ENCODE results near the gene PCDHGA2. TPM values are rescaled to one million over a fixed set of nuclear protein-coding genes. Genes with fewer than 3 reads are reported as not detected.

PCDHGA2 gene
- total RNA-seq, 1 donor from 2014 or later = 15.8 TPM

Other genes with a start within 250 kb of the PCDHGA2 start
- 8.3 TPM for gene PCDHB2, start 244.1 kb upstream of the PCDHGA2 start, total RNA-seq
- 10.6 TPM for gene PCDHB3, start 238.3 kb upstream of the PCDHGA2 start, total RNA-seq
- gene PCDHB4, start 216.9 kb upstream of the PCDHGA2 start, total RNA-seq = 4.5 TPM
- gene PCDHB5, start 203.6 kb upstream of the PCDHGA2 start, total RNA-seq = 8.4 TPM
- 2.0 TPM for gene PCDHB6, start 188.7 kb upstream of the PCDHGA2 start, total RNA-seq
- 7.9 TPM for gene PCDHB7, start 166.1 kb upstream of the PCDHGA2 start, total RNA-seq
- gene PCDHB8, start 161.0 kb upstream of the PCDHGA2 start, total RNA-seq = 3.4 TPM
- gene PCDHB16, start 156.4 kb upstream of the PCDHGA2 start, total RNA-seq = 9.2 TPM
- 5.9 TPM for gene PCDHB9, start 151.6 kb upstream of the PCDHGA2 start, total RNA-seq
- 12.9 TPM for gene PCDHB10, start 146.4 kb upstream of the PCDHGA2 start, total RNA-seq
- 9.5 TPM for gene PCDHB11, start 139.1 kb upstream of the PCDHGA2 start, total RNA-seq
- gene PCDHB12, start 130.0 kb upstream of the PCDHGA2 start, total RNA-seq = 15.0 TPM
- gene PCDHB13, start 124.8 kb upstream of the PCDHGA2 start, total RNA-seq = 11.2 TPM
- gene PCDHB14, start 115.4 kb upstream of the PCDHGA2 start, total RNA-seq = 13.5 TPM
- 14.5 TPM for gene PCDHB15, start 93.4 kb upstream of the PCDHGA2 start, total RNA-seq
- gene SLC25A2, start 34.7 kb upstream of the PCDHGA2 start, total RNA-seq = not detected
- 133 TPM for gene TAF7, start 18.0 kb upstream of the PCDHGA2 start, total RNA-seq
- 1.8 TPM for gene PCDHGA1, start 8.2 kb upstream of the PCDHGA2 start, total RNA-seq
- gene PCDHGA3, start 5.1 kb downstream of the PCDHGA2 start, total RNA-seq = 7.5 TPM
- gene PCDHGB1, start 11.3 kb downstream of the PCDHGA2 start, total RNA-seq = 10.9 TPM
- gene PCDHGA4, start 16.3 kb downstream of the PCDHGA2 start, total RNA-seq = 11.1 TPM
- gene PCDHGB2, start 21.2 kb downstream of the PCDHGA2 start, total RNA-seq = 14.6 TPM
- 10.6 TPM for gene PCDHGA5, start 25.4 kb downstream of the PCDHGA2 start, total RNA-seq
- 14.2 TPM for gene PCDHGB3, start 31.5 kb downstream of the PCDHGA2 start, total RNA-seq
- 13.2 TPM for gene PCDHGA6, start 35.1 kb downstream of the PCDHGA2 start, total RNA-seq
- gene PCDHGA7, start 44.0 kb downstream of the PCDHGA2 start, total RNA-seq = 11.2 TPM
- 20.7 TPM for gene PCDHGB4, start 48.9 kb downstream of the PCDHGA2 start, total RNA-seq
- 10.1 TPM for gene PCDHGA8, start 53.9 kb downstream of the PCDHGA2 start, total RNA-seq
- 23.4 TPM for gene PCDHGB5, start 59.2 kb downstream of the PCDHGA2 start, total RNA-seq
- gene PCDHGA9, start 64.0 kb downstream of the PCDHGA2 start, total RNA-seq = 21.7 TPM
- 15.1 TPM for gene PCDHGB6, start 69.3 kb downstream of the PCDHGA2 start, total RNA-seq
- gene PCDHGA10, start 74.2 kb downstream of the PCDHGA2 start, total RNA-seq = 15.6 TPM
- gene PCDHGB7, start 78.9 kb downstream of the PCDHGA2 start, total RNA-seq = 26.6 TPM
- 19.0 TPM for gene PCDHGA11, start 82.3 kb downstream of the PCDHGA2 start, total RNA-seq
- 12.6 TPM for gene PCDHGA12, start 91.7 kb downstream of the PCDHGA2 start, total RNA-seq
- 79.3 TPM for gene PCDHGC3, start 137.2 kb downstream of the PCDHGA2 start, total RNA-seq
- gene PCDHGC4, start 146.3 kb downstream of the PCDHGA2 start, total RNA-seq = 25.1 TPM
- 6.6 TPM for gene PCDHGC5, start 150.3 kb downstream of the PCDHGA2 start, total RNA-seq

Measured in camera-type eye (tissue), 1 donor.